WTC11 (cell line): ENCODE data around the gene CNGA3.

Experiments
- TF ChIP-seq, protein P1 (sequence below): fragments of 200-600 bp; IDR thresholded peaks from 2 replicates; pipeline ENCODE4 v1.8.0; 2022; ENCODE audit warnings: antibody characterized with exemption
- TF ChIP-seq, protein P2 (sequence below): sonication (generic); formaldehyde crosslinking; IDR thresholded peaks from 2 replicates; pipeline ENCODE4 v1.8.0; 2022; ENCODE audit warnings: missing genetic modification reagents

DNA sequence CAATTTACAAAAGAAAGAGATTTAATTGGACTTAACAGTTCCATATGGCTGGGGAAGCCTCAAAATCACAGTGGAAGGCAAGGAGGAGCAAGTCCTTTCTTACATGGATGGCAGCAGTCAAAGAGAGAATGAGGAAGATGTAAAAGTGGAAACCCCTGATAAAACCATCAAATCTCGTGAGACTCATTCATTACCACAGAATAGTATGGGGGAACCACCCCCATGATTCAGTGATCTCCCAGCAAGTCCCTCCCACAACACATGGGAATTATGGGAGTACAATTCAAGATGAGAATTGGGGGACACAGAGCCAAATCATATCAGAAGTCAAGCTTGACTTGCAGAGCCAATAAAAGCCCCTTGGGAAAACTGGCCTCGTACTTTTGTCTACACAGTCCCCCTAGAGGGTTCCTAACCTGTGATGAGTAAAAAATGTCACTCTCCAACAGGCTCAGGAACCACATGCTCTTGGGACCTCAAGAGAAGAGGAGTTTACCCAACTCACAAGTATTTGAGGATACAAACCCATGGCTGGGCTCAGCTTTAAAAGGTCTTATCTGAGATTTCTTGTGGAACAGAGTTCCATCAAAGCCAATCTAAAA lies 87.2 kb downstream of the CNGA3 start:
- TF ChIP-seq, protein P1, sequence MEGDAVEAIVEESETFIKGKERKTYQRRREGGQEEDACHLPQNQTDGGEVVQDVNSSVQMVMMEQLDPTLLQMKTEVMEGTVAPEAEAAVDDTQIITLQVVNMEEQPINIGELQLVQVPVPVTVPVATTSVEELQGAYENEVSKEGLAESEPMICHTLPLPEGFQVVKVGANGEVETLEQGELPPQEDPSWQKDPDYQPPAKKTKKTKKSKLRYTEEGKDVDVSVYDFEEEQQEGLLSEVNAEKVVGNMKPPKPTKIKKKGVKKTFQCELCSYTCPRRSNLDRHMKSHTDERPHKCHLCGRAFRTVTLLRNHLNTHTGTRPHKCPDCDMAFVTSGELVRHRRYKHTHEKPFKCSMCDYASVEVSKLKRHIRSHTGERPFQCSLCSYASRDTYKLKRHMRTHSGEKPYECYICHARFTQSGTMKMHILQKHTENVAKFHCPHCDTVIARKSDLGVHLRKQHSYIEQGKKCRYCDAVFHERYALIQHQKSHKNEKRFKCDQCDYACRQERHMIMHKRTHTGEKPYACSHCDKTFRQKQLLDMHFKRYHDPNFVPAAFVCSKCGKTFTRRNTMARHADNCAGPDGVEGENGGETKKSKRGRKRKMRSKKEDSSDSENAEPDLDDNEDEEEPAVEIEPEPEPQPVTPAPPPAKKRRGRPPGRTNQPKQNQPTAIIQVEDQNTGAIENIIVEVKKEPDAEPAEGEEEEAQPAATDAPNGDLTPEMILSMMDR: no peak
- TF ChIP-seq, protein P2, sequence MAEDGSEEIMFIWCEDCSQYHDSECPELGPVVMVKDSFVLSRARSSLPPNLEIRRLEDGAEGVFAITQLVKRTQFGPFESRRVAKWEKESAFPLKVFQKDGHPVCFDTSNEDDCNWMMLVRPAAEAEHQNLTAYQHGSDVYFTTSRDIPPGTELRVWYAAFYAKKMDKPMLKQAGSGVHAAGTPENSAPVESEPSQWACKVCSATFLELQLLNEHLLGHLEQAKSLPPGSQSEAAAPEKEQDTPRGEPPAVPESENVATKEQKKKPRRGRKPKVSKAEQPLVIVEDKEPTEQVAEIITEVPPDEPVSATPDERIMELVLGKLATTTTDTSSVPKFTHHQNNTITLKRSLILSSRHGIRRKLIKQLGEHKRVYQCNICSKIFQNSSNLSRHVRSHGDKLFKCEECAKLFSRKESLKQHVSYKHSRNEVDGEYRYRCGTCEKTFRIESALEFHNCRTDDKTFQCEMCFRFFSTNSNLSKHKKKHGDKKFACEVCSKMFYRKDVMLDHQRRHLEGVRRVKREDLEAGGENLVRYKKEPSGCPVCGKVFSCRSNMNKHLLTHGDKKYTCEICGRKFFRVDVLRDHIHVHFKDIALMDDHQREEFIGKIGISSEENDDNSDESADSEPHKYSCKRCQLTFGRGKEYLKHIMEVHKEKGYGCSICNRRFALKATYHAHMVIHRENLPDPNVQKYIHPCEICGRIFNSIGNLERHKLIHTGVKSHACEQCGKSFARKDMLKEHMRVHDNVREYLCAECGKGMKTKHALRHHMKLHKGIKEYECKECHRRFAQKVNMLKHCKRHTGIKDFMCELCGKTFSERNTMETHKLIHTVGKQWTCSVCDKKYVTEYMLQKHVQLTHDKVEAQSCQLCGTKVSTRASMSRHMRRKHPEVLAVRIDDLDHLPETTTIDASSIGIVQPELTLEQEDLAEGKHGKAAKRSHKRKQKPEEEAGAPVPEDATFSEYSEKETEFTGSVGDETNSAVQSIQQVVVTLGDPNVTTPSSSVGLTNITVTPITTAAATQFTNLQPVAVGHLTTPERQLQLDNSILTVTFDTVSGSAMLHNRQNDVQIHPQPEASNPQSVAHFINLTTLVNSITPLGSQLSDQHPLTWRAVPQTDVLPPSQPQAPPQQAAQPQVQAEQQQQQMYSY: no peak
